H9 (cell line): ENCODE data around the gene RASGRP3. TPM values are rescaled to one million over a fixed set of nuclear protein-coding genes. Genes with fewer than 3 reads are reported as not detected.

Experiments
- DNase-seq: peaks from one replicate; pipeline ENCODE4 v3.0.0-alpha.2; 2017
- H2AFZ ChIP-seq: one replicate; pipeline ENCODE4 v1.6.1; 2013; ENCODE audit warnings: mild to moderate bottlenecking, low read length, control low read depth, moderate library complexity
- H2AK5ac ChIP-seq: 2 replicates; pipeline ENCODE4 v1.6.1; 2013; ENCODE audit warnings: low read length, control low read depth, mixed read lengths; ENCODE audit not compliant: insufficient read length
- H2BK120ac ChIP-seq: one replicate; pipeline ENCODE4 v1.6.1; 2013; ENCODE audit warnings: low read depth, mild to moderate bottlenecking, low read length, control low read depth, inconsistent platforms; ENCODE audit not compliant: poor library complexity, severe bottlenecking
- H2BK12ac ChIP-seq: 2 replicates; pipeline ENCODE4 v1.6.1; 2013; ENCODE audit warnings: low read length, control low read depth, mixed read lengths, low read depth; ENCODE audit not compliant: insufficient read length
- H2BK15ac ChIP-seq: 2 replicates; pipeline ENCODE4 v1.6.1; 2013; ENCODE audit warnings: low read depth, low read length, control low read depth
- H2BK20ac ChIP-seq: one replicate; pipeline ENCODE4 v1.6.1; 2013; ENCODE audit warnings: low read depth, mild to moderate bottlenecking, low read length, control low read depth, inconsistent platforms; ENCODE audit not compliant: poor library complexity, severe bottlenecking
- H2BK5ac ChIP-seq: 2 replicates; pipeline ENCODE4 v1.6.1; 2013; ENCODE audit warnings: low read length, control low read depth, mixed read lengths; ENCODE audit not compliant: insufficient read length
- H3K14ac ChIP-seq: 2 replicates; pipeline ENCODE4 v1.6.1; 2013; ENCODE audit warnings: low read length, control low read depth; ENCODE audit not compliant: insufficient read depth
- H3K18ac ChIP-seq: 2 replicates; pipeline ENCODE4 v1.6.1; 2013; ENCODE audit warnings: low read depth, mild to moderate bottlenecking, mixed read lengths, low read length, control low read depth; ENCODE audit not compliant: insufficient read length
- H3K23ac ChIP-seq: 2 replicates; pipeline ENCODE4 v1.6.1; 2013; ENCODE audit warnings: low read length, control low read depth, mixed read lengths, low read depth; ENCODE audit not compliant: insufficient read length
- H3K23me2 ChIP-seq: 2 replicates; pipeline ENCODE4 v1.6.1; 2013; ENCODE audit warnings: low read depth, mild to moderate bottlenecking, mixed read lengths, low read length, control low read depth; ENCODE audit not compliant: insufficient read length, poor library complexity, severe bottlenecking
- H3K27ac ChIP-seq: 2 replicates; pipeline ENCODE4 v1.5.1; 2013; ENCODE audit warnings: low read length, control low read depth, mixed read lengths, low read depth; ENCODE audit not compliant: insufficient read length
- H3K27me3 ChIP-seq: 2 replicates; pipeline ENCODE4 v1.6.1; 2013; ENCODE audit warnings: low read length, control low read depth, inconsistent platforms; ENCODE audit not compliant: insufficient read depth
- H3K4ac ChIP-seq: 2 replicates; pipeline ENCODE4 v1.6.1; 2013; ENCODE audit warnings: low read depth, mild to moderate bottlenecking, control low read depth, inconsistent platforms, low read length, moderate library complexity
- H3K4me1 ChIP-seq: 2 replicates; pipeline ENCODE4 v1.6.1; 2013; ENCODE audit warnings: low read length, control low read depth, inconsistent platforms; ENCODE audit not compliant: insufficient read depth
- H3K4me2 ChIP-seq: 2 replicates; pipeline ENCODE4 v1.6.1; 2013; ENCODE audit warnings: low read length, control low read depth, mixed read lengths; ENCODE audit not compliant: insufficient read length, insufficient read depth
- H3K56ac ChIP-seq: 2 replicates; pipeline ENCODE4 v1.6.1; 2013; ENCODE audit warnings: low read depth, mild to moderate bottlenecking, mixed read lengths, low read length, control low read depth; ENCODE audit not compliant: insufficient read length
- H3K79me1 ChIP-seq: 2 replicates; pipeline ENCODE4 v1.6.1; 2013; ENCODE audit warnings: low read depth, mild to moderate bottlenecking, moderate library complexity, low read length, control low read depth, inconsistent platforms; ENCODE audit not compliant: insufficient read depth, poor library complexity, severe bottlenecking
- H3K79me2 ChIP-seq: 2 replicates; pipeline ENCODE4 v1.6.1; 2013; ENCODE audit warnings: low read length, control low read depth, inconsistent platforms; ENCODE audit not compliant: insufficient read depth
- H3K9ac ChIP-seq: 2 replicates; pipeline ENCODE4 v1.6.1; 2013; ENCODE audit warnings: low read length, control low read depth, mixed read lengths; ENCODE audit not compliant: insufficient read length; ENCODE audit errors: extremely low read depth
- H3K9me3 ChIP-seq: one replicate; pipeline ENCODE4 v1.6.1; 2013; ENCODE audit warnings: low read depth, low read length, inconsistent platforms; ENCODE audit not compliant: control insufficient read depth
- H3T11ph ChIP-seq: one replicate; pipeline ENCODE4 v1.6.1; 2013; ENCODE audit warnings: mild to moderate bottlenecking, low read length, control low read depth, inconsistent platforms
- H4K20me1 ChIP-seq: one replicate; pipeline ENCODE4 v1.6.1; 2013; ENCODE audit not compliant: control insufficient read depth, insufficient read length, insufficient read depth
- H4K5ac ChIP-seq: 2 replicates; pipeline ENCODE4 v1.6.1; 2013; ENCODE audit warnings: low read depth, mild to moderate bottlenecking, mixed read lengths, low read length, control low read depth; ENCODE audit not compliant: insufficient read length
- H4K8ac ChIP-seq: replicated peaks from 2 replicates; pipeline ENCODE4 v1.6.1; 2013; ENCODE audit warnings: low read length, control low read depth, mixed read lengths, low read depth; ENCODE audit not compliant: insufficient read length
- H4K91ac ChIP-seq: 2 replicates; pipeline ENCODE4 v1.6.1; 2013; ENCODE audit warnings: low read depth, mild to moderate bottlenecking, moderate library complexity, mixed read lengths, low read length, control low read depth; ENCODE audit not compliant: insufficient read length
- H3K27ac Mint-ChIP-seq, 3 experiments: 2 replicates in 2 of 3; 3 replicates in 1 of 3; pipeline ENCODE4 v1.8.0; 2020 to 2021; ENCODE audit warnings: mixed read lengths in 3 of 3, mild to moderate bottlenecking in 1 of 3, moderate library complexity in 1 of 3
- H3K27me3 Mint-ChIP-seq: 2 replicates; pipeline ENCODE4 v1.8.0; 2021; ENCODE audit warnings: low read depth, mild to moderate bottlenecking, moderate library complexity, mixed read lengths
- H3K36me3 Mint-ChIP-seq, 3 experiments: 2 replicates in 2 of 3; 3 replicates in 1 of 3; pipeline ENCODE4 v1.8.0; 2020 to 2021; ENCODE audit warnings: low read depth in 3 of 3, mixed read lengths in 3 of 3; ENCODE audit not compliant: insufficient read depth in 1 of 3
- H3K4me1 Mint-ChIP-seq, 2 experiments: 2 replicates each; pipeline ENCODE4 v1.8.0; 2020; ENCODE audit warnings: mixed read lengths in 2 of 2
- H3K4me3 Mint-ChIP-seq, 2 experiments: 2 replicates in 1 of 2; 3 replicates in 1 of 2; pipeline ENCODE4 v1.8.0; 2020 to 2021; ENCODE audit warnings: mild to moderate bottlenecking in 2 of 2, mixed read lengths in 2 of 2, moderate library complexity in 1 of 2
- H3K9me3 Mint-ChIP-seq, 2 experiments: 2 replicates in 1 of 2; 3 replicates in 1 of 2; pipeline ENCODE4 v1.8.0; 2020; ENCODE audit warnings: mild to moderate bottlenecking in 2 of 2, mixed read lengths in 2 of 2, moderate library complexity in 1 of 2
- CTCF ChIP-seq: fragments of 200-600 bp; sonication (generic); conservative IDR thresholded peaks from 3 replicates; pipeline ENCODE4 v1.8.0; 2021; ENCODE audit warnings: antibody characterized with exemption, mild to moderate bottlenecking
- WGBS: extraction: QIAGEN DNeasy Blood & Tissue Kit; methylation state at CpG from one replicate; pipeline ENCODE4 v1.1.7; 2013; ENCODE audit warnings: missing lambda C conversion rate, low lambda C conversion rate, mixed read lengths; ENCODE audit not compliant: insufficient read length; ENCODE audit errors: extremely low coverage; 5-methylcytosine and 5-hydroxymethylcytosine counted together
- total RNA-seq: library from RNA; stranded (reverse); gene quantifications from 2 replicates; pipeline ENCODE4 v1.2.1, GENCODE V29; 2021

Gene RASGRP3
- total RNA-seq, 1 experiment from 2014 or later, result not detected

- H2AK5ac ChIP-seq, result no peak overlapping the region
- H3K23me2 ChIP-seq, result no peaks in the 10 kb centered on the region
- no peaks in the 10 kb centered on the region for H3K9me3 ChIP-seq
- no peaks in the 10 kb centered on the region for H3K27me3 ChIP-seq
- no peaks in the 10 kb centered on the region for H4K20me1 ChIP-seq
- no peak overlapping the region for H2BK5ac ChIP-seq
- no peak overlapping the region for H3K27ac ChIP-seq
- H2BK12ac ChIP-seq, result no peak overlapping the region
- H3K4me1 ChIP-seq, result no peaks in the 10 kb centered on the region
- no peak overlapping the region for H4K5ac ChIP-seq
- no peak overlapping the region for H2BK120ac ChIP-seq
- whole genome bisulfite sequencing, result no CpG with 5 or more reads among the region's 2 CpGs
- H2AFZ ChIP-seq, result no peak overlapping the region
- no peak overlapping the region for H3K27ac Mint-ChIP-seq
- H3K9me3 Mint-ChIP-seq, result peaks cover 2 to 6% of the 10 kb centered on the region in 2 experiments
- no peaks in the 10 kb centered on the region for H3K79me2 ChIP-seq
- TF ChIP-seq CTCF, result no peak
- no peak overlapping the region for H3K4me3 Mint-ChIP-seq
- peaks cover 0 to 9% (median 7%) of the 10 kb centered on the region in 3 experiments; a peak in 3 of 7 replicates for H3K36me3 Mint-ChIP-seq
- no peak for DNase-seq
- no peaks in the 10 kb centered on the region for H3K79me1 ChIP-seq
- no peak overlapping the region for H3K4me2 ChIP-seq
- no peak overlapping the region for H4K8ac ChIP-seq
- no peak overlapping the region for H3K14ac ChIP-seq
- H3K4me1 Mint-ChIP-seq, result 0 out of 4 replicates have a peak, but pooled peaks cover 0 to 3% of the 10 kb centered on the region in 2 experiments
- no peak overlapping the region for H3T11ph ChIP-seq
- H4K91ac ChIP-seq, result no peak overlapping the region
- H3K4ac ChIP-seq, result no peak overlapping the region
- no peak overlapping the region for H3K56ac ChIP-seq
- H3K9ac ChIP-seq, result no peak overlapping the region
- H3K18ac ChIP-seq, result no peak overlapping the region
- no peak overlapping the region for H3K23ac ChIP-seq
- H3K27me3 Mint-ChIP-seq, result peaks cover under 1% of the 10 kb centered on the region
- H2BK15ac ChIP-seq, result no peak overlapping the region
- H2BK20ac ChIP-seq, result no peak overlapping the region
Observed at GRCh38 chr2:33482518-33482917, 6.1 kb downstream of the RASGRP3 start.
